Epithelial cell of proximal tubule (primary cell): ENCODE measurements around the gene RAB10. TPM values are rescaled to one million over a fixed set of nuclear protein-coding genes. Genes with fewer than 3 reads are reported as not detected.
A peak's percentile ranks its signal among the peaks of the same experiment; 100 is the strongest.

Experiments used
- DNase-seq: peaks from one replicate; pipeline ENCODE4 v3.0.0-alpha.2; 2011; ENCODE audit warnings: low read depth
- H3K4me3 ChIP-seq: 2 replicates; pipeline ENCODE4 v1.5.1; 2011; ENCODE audit warnings: low read depth, mild to moderate bottlenecking, low read length
- CTCF ChIP-seq: conservative IDR thresholded peaks from 2 replicates; pipeline ENCODE4 v1.5.1; 2012; ENCODE audit warnings: low read depth, mild to moderate bottlenecking, low read length
- total RNA-seq: library from RNA; depleted of rRNA; stranded (reverse); fragments of >200 nt; gene quantifications from 2 replicates; pipeline ENCODE4 v1.2.3, GENCODE V29; 2015

RAB10 gene
- total RNA-seq, 1 donor from 2014 or later = 154 TPM

GRCh38 chr2:26033270-26033817, 540 bp upstream of the RAB10 start:
- DNase-seq = no peak
- peak overlapping the region; percentile 88 for H3K4me3 ChIP-seq
- no peak for TF ChIP-seq CTCF

GRCh38 chr2:26034637-26034992, 731 bp downstream of the RAB10 start:
- H3K4me3 ChIP-seq = peak overlapping the region; percentile 88
- TF ChIP-seq CTCF = no peak
- DNase-seq = no peak

GRCh38 chr2:26035090-26035743, 1.3 kb downstream of the RAB10 start:
- peak overlapping the region; percentile 88 for H3K4me3 ChIP-seq
- DNase-seq = no peak
- no peak for TF ChIP-seq CTCF

- no peak for DNase-seq
- no peak for TF ChIP-seq CTCF
- no peak overlapping the region for H3K4me3 ChIP-seq
Observed at GRCh38 chr2:26039603-26040323, 5.9 kb downstream of the RAB10 start.

- DNase-seq = no peak
- no peak overlapping the region for H3K4me3 ChIP-seq
- TF ChIP-seq CTCF = no peak
Observed at GRCh38 chr2:26043109-26043508, 9.2 kb downstream of the RAB10 start.

GRCh38 chr2:26043862-26044696, 10.2 kb downstream of the RAB10 start:
- no peak for TF ChIP-seq CTCF
- peak overlapping the region; percentile 4 for H3K4me3 ChIP-seq
- peak; percentile 38 for DNase-seq
